NCI-H2196 (cell line): ENCODE data around the gene COL18A1.

Experiments used
- DNase-seq: peaks from one replicate; lab custom pipeline; 2025; ENCODE audit not compliant: unreplicated experiment; lab: John Stamatoyannopoulos, UW

The COL18A1 gene

DNA sequence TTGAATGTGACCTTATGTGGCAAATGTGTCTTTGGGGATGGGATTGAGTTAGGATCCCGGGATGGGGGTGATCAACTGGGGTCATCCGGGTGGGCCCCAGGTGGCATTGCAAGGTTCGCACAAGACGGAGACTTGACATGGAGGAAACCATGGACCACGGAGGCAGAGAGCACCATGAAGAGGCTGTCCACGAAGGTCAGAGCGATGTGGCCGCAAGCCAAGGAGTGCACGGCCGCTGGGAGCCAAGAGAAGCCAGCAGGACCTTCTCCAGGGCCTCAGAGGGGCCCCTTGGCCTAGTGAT lies 22.3 kb upstream of the COL18A1 start:
- no peak for DNase-seq

DNA sequence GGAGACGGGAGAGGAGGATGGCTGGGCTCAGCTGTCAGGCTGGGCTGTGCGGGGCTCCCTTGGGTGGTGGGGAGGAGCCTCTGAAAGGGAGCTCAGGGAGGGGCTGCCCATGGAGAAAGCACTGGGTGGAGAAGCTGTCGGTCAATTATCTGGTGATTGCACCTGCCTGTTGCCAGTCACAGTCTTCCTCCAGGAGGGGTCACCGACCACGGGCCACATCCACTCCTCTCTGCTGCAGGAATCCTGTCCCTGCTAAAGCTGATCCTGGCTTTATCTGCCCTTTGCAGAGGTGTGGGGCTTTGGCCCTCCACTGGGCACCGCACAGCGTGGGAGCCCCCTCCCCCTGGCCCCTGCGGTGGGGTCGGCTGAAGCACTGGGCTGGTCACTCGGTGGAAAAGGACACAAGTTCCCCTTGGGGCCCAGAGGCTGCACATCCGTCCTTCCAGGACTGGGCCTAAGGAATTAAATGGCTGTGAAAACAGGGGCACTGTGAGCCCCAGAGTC lies 21.8 kb upstream of the COL18A1 start:
- DNase-seq: no peak

GRCh38 chr21:45383615-45384201 lies 21.3 kb upstream of the COL18A1 start:
- DNase-seq: no peak

DNA sequence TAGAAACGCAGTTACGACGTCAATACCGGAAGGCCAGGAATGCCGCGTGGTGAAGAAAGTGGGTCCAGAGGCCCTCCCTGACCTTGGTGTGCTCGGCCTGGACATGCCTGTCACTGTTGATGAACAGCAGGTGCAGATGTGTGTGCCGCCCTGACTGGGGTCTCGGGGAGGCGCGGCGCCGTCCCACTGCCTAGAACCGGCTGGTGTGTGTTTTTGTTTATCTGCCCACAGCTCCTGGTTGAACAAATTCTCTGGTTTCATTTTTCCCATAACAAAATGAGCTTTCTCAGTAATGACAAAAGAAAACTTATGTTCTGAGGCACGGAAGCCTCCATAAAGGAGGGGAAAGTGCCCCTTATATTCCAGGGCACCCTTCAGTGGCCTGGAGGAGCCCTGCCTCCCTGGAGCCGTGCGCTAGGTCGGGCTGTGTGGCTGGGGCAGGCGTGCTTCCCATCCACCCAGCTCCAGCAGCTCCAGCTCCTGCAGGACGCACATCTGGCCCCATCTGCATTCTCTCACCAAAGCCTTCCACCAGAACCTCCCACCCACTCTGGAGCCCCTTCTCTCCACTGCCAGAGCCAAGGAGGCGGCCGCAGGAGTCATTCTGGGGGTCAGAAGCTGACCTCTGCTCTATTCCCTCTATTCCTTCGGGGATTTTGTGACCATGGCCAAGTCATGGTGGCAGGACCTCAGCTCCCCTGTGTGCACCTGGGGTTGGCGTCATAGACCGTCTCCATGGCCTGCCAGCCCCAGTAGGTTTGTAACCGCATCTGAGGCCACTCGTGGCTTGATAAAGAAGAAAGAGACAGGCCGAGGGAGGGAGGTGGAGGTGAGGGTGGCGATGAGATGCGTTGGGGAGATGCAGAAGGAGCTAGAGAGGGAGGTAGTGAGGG lies 20.1 kb upstream of the COL18A1 start:
- no peak for DNase-seq

DNA sequence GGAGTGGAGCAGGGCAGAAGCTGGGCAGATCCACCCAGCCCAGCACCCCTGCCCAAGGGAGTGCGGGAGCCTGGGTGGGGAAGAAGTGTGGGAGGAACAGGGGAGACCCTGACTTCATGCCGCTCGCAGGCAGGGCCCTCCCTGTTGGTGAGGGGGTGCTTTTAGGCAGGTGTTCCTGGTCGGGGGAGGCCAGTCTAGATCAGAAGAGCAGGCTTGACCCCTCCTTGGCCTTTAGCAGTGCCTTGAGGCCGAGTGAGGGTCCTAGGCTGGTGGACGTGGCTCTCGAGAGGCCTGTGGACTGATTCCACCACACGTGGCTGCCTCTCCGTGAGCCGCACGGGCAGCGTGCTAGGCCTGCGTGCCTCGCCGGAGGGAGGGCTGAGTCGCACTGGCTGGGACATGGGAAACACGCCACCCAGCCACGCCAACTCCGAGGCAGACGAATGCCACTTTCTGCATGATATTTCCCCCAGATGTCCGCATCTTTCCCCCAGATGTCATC lies 19.4 kb upstream of the COL18A1 start:
- DNase-seq: no peak

- DNase-seq: no peak
Observed at GRCh38 chr21:45386336-45386727, 18.6 kb upstream of the COL18A1 start.

DNA sequence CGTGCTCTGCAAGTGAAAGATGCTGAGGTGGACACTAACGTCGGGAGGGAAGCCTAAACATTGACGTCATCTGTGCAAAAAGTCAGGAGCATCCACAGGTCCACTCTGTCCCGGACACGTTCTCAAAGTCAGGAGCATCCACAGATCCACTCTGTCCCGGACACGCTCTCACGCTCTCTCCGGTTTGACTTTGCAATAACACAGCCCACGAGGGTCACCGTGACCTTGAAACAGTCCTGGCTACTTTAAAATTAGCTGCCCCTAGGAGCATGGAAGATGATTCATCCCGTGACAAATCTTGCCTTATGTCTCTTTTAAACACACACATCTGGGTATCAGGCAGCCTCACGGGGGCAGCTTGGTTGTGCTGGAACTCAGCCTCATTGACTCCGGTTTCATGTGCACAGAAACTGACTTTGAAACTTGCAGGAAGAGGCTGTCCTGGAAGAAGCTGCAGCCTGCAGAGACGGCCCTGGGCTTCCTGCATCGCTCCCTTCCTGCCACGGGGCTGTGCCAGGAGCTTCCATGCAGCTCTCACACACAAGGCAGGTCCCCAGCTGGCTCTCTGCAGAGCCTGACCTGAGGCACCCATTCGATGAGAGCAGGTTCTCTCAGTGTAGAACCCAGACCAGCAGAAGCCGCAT lies 18.1 kb upstream of the COL18A1 start:
- DNase-seq: no peak

- no peak for DNase-seq
Observed at GRCh38 chr21:45387506-45387905, 17.5 kb upstream of the COL18A1 start.

DNA sequence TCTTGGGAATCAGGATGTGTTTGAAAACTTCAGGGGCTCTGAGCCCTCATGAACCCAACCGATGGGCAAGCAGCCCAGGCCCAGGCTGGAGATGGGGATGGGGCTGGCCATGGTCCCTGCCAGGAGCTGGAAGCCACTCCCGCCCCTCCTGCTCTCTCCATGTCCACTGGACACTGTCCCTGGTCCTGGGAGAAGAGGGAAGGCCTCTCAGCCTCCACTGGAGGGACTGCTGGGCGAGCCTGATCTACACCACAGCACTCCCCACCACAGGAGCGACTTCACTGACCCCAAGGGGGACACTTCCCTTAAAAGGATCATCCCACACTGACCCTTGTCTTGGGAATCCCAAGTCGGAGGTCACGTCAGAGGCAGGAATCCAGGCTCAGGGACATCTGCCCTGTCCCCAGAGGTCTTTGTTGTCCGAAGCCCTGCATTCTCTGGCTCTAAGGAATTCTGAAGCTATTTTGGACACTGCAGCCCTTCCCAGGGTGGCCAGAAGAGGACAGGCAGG lies 16.9 kb upstream of the COL18A1 start:
- no peak for DNase-seq

GRCh38 chr21:45388611-45389296 lies 16.2 kb upstream of the COL18A1 start:
- DNase-seq: no peak

GRCh38 chr21:45390121-45390751 lies 14.7 kb upstream of the COL18A1 start:
- DNase-seq: no peak

GRCh38 chr21:45390831-45391742 lies 13.9 kb upstream of the COL18A1 start:
- DNase-seq: no peak

GRCh38 chr21:45391743-45392572 lies 13.0 kb upstream of the COL18A1 start:
- no peak for DNase-seq

DNA sequence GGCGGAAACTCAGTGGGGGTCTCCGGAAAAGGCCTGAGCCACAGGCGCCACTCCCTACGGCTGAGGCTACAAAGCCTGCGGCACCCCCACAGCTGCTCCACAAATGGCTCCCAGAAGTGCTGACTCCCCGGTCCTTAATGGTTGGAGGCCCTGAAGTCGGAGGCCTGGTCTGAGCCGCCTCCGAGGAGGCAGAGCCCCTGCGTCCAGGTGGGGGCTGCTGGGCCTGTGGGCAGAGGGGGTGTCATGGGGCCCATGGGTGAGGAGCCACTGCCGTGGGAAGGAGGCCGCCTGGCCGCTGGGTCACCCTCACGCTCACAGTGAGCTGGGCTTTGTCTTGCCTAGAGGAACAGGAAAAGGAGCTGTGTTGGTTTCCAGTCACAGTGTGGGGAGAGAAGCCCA lies 12.4 kb upstream of the COL18A1 start:
- no peak for DNase-seq

DNA sequence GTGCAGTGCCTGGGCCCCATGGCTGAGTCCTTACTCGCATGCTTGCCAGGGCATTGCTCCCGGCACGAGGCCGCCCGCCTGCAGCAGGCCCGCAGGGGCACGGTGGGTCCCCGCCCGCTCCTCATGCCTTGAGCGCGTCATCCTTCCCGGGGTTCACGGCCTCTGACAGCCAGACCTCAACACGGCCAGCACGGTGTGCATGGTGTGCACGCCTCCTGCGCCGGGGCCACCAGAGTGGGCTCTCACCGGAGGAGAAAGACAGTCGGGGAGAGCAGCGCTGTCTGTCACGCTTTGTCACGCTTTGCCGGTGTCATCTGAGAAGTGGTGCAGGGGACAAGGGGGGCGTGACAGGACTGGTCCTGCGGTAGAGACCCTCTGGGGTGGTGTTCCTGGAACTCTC lies 11.9 kb upstream of the COL18A1 start:
- DNase-seq: no peak

DNA sequence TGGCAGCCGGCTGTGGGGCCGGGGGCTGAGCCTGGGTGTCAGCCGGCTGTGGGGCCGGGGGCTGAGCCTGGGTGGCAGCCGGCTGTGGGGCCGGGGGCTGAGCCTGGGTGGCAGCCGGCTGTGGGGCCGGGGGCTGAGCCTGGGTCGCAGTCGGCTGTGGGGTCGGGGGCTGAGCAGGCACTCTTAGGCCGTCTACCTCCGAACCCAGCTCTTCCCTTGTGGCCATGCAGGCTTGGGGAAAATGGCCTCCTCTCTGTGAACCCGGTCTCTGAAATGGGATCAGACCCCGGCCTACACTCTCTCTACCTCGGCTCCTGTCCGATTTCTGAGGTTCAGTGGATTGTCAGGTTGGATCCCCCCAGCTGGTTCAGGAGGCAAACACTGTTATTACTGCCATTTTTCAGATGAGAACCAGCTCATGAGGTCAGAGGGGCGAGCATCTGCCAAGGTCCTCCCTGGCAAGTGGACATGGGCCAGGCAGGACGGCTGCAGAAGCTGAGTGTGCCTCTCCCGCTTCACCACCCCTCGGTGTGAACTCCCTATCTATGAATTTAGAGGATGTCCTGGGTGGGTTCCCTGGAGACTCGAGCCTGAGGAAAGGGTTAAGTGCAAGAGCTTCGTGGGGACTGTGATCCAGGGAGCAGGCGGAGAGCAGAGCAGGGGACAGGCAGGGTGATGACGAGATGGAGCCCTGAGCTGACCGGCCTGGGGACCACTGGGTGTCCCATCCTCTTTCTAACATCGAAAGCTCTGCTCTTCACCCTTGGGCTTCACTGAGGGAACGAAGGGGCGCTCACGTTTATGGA lies 10.9 kb upstream of the COL18A1 start:
- no peak for DNase-seq

GRCh38 chr21:45396620-45396995 lies 8.4 kb upstream of the COL18A1 start:
- DNase-seq: no peak

GRCh38 chr21:45397381-45397780 lies 7.6 kb upstream of the COL18A1 start:
- DNase-seq: no peak
